Measurements from ENCODE around the gene RPL28.

- no peak for TF ChIP-seq CTCF (IDR thresholded peaks at IDR 0.05; ENCODE audit: extremely low read depth in 1 of 2, insufficient read depth in 1 of 2, low read depth in 1 of 2, low read length in 2 of 2)
- TF ChIP-seq POLR2A (IDR thresholded peaks at IDR 0.05; ENCODE audit: low read depth, low read length), result no peak
- TF ChIP-seq EZH2 (IDR thresholded peaks at IDR 0.05; ENCODE audit: borderline replicate concordance, low read depth, low read length, severe bottlenecking), result no peak
- no peak for TF ChIP-seq POLR2AphosphoS5 (IDR thresholded peaks at IDR 0.05; ENCODE audit: insufficient read depth, low read depth, low read length)
Measured at GRCh38 chr19:55406826-55407549, 21.3 kb downstream of the RPL28 start.
